Cerebellar cortex (tissue), 1 donor: ENCODE data around the gene METTL24.
"Not testable (repeated sequence)": the region's sequence is repeated elsewhere in the genome, so short reads cannot be mapped to it uniquely, and the experiment has no call there.

Source experiments
- DNase-seq: peaks from one replicate; pipeline ENCODE4 v3.0.0-alpha.2; 2015; ENCODE audit warnings: low spot score

Gene METTL24

GRCh38 chr6:110310861-110311446 lies 47.2 kb downstream of the METTL24 start:
- DNase-seq: no peak

- DNase-seq: not testable (repeated sequence)
Measured at GRCh38 chr6:110309432-110309831, 48.7 kb downstream of the METTL24 start.

- DNase-seq: no peak
Measured at GRCh38 chr6:110307368-110307767, 50.8 kb downstream of the METTL24 start.

- DNase-seq: not testable (repeated sequence)
Measured at GRCh38 chr6:110305832-110306231, 52.3 kb downstream of the METTL24 start.

GRCh38 chr6:110303692-110304091 lies 54.5 kb downstream of the METTL24 start:
- not testable (repeated sequence) for DNase-seq

- DNase-seq: no peak
Measured at GRCh38 chr6:110298916-110299315, 59.2 kb downstream of the METTL24 start.

GRCh38 chr6:110298411-110298810 lies 59.7 kb downstream of the METTL24 start:
- DNase-seq: no peak

- DNase-seq: no peak
Measured at GRCh38 chr6:110296241-110297025, 61.7 kb downstream of the METTL24 start.

- no peak for DNase-seq
Measured at GRCh38 chr6:110295451-110296165, 62.5 kb downstream of the METTL24 start.

- DNase-seq: no peak
Measured at GRCh38 chr6:110287462-110288341, 70.4 kb downstream of the METTL24 start.

- DNase-seq: no peak
Measured at GRCh38 chr6:110285306-110286060, 72.7 kb downstream of the METTL24 start.

GRCh38 chr6:110284855-110285254 lies 73.3 kb downstream of the METTL24 start:
- DNase-seq: no peak

GRCh38 chr6:110283657-110284056 lies 74.5 kb downstream of the METTL24 start:
- DNase-seq: no peak

- peak; percentile 14 for DNase-seq
Measured at GRCh38 chr6:110282412-110282811, 75.7 kb downstream of the METTL24 start.

GRCh38 chr6:110277100-110277665 lies 81.0 kb downstream of the METTL24 start:
- DNase-seq: no peak

GRCh38 chr6:110272781-110273180 lies 85.4 kb downstream of the METTL24 start:
- not testable (repeated sequence) for DNase-seq

- no peak for DNase-seq
Measured at GRCh38 chr6:110271732-110272022, 86.5 kb downstream of the METTL24 start.

- DNase-seq: no peak
Measured at GRCh38 chr6:110270165-110270564, 88.0 kb downstream of the METTL24 start.

- no peak for DNase-seq
Measured at GRCh38 chr6:110269623-110270022, 88.5 kb downstream of the METTL24 start.

GRCh38 chr6:110266996-110267395 lies 91.2 kb downstream of the METTL24 start:
- no peak for DNase-seq

GRCh38 chr6:110265273-110265672 lies 92.9 kb downstream of the METTL24 start:
- no peak for DNase-seq
